Neural crest cell (in vitro differentiated cells): Measurements from ENCODE around the gene ZFYVE28. TPM values are rescaled to one million over a fixed set of nuclear protein-coding genes. Genes with fewer than 3 reads are reported as not detected.
A peak's percentile ranks its signal among the peaks of the same experiment; 100 is the strongest.

Experiments
- DNase-seq: peaks from one replicate; pipeline ENCODE4 v3.0.0; 2021; ENCODE audit warnings: low read depth, mixed read lengths, low spot score
- H3K27ac Mint-ChIP-seq: one replicate; pipeline ENCODE4 v1.8.0; 2021; ENCODE audit warnings: mild to moderate bottlenecking, mixed read lengths; ENCODE audit not compliant: unreplicated experiment
- H3K27me3 Mint-ChIP-seq: 2 replicates; pipeline ENCODE4 v1.8.0; 2021; ENCODE audit warnings: low read depth, mild to moderate bottlenecking, mixed read lengths
- H3K36me3 Mint-ChIP-seq: 2 replicates; pipeline ENCODE4 v1.8.0; 2021; ENCODE audit warnings: low read depth, mild to moderate bottlenecking, mixed read lengths
- H3K4me1 Mint-ChIP-seq: 2 replicates; pipeline ENCODE4 v1.8.0; 2021; ENCODE audit warnings: mixed read lengths
- H3K4me3 Mint-ChIP-seq: one replicate; pipeline ENCODE4 v1.8.0; 2021; ENCODE audit warnings: mild to moderate bottlenecking, mixed read lengths
- H3K9me3 Mint-ChIP-seq: 2 replicates; pipeline ENCODE4 v1.8.0; 2021; ENCODE audit warnings: mixed read lengths
- total RNA-seq: library from RNA; stranded (reverse); gene quantifications from 2 replicates; pipeline ENCODE4 v1.2.1, GENCODE V29; 2021
- TF ChIP-seq, protein P1 (sequence below): fragments of 200-600 bp; sonication (generic); conservative IDR thresholded peaks from 2 replicates; pipeline ENCODE4 v1.5.0; 2021; ENCODE audit warnings: antibody characterized with exemption, mild to moderate bottlenecking

The ZFYVE28 gene
- total RNA-seq, 1 donor from 2014 or later, result 1.4 TPM

DNA sequence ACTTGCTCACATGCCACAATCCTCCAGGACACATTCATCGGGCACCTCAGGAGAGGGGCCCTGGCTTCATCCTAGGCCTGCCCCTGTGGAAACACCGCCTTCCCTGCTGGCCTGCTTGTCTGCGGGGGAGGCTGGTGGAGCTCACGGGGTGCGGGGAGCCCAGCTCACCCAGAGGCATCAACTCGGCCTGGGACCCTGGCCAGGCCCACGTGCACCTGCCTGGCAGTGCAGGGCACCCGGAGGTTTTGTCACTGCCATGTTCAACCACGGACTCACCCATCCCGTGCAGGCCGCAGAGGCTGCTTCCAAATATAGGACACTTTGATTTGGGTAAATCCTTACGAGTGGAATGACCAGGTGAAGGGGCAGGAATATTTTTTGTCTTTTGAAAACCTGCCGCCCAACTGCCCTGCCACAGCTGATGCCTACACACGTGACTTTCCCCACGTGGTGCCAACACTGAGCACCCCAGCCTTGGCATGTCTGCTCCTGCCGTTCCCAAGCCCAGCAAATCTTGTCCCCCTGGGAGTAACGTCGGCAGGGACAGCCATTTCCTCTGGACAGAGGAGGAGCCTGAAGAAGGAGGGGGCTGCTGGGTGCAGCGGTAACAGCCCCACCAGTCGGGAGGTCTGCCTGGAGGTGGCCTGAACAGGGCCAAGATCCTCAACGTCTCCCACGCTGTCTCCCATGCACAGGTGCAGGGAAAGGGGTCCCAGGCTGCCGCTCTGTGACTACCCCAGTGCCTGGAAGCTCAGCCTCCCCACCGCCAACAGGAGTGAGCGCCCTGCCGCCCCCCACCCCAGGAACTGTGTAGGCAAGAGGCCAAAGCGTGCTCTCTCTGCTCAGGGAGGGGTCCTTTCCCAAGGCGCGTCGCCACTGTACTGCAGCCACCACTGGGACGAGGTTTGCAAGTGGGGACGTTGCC lies 165.0 kb downstream of the ZFYVE28 start:
- no peaks in the 10 kb centered on the region for H3K36me3 Mint-ChIP-seq
- TF ChIP-seq, protein P1, sequence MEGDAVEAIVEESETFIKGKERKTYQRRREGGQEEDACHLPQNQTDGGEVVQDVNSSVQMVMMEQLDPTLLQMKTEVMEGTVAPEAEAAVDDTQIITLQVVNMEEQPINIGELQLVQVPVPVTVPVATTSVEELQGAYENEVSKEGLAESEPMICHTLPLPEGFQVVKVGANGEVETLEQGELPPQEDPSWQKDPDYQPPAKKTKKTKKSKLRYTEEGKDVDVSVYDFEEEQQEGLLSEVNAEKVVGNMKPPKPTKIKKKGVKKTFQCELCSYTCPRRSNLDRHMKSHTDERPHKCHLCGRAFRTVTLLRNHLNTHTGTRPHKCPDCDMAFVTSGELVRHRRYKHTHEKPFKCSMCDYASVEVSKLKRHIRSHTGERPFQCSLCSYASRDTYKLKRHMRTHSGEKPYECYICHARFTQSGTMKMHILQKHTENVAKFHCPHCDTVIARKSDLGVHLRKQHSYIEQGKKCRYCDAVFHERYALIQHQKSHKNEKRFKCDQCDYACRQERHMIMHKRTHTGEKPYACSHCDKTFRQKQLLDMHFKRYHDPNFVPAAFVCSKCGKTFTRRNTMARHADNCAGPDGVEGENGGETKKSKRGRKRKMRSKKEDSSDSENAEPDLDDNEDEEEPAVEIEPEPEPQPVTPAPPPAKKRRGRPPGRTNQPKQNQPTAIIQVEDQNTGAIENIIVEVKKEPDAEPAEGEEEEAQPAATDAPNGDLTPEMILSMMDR, result no peak
- H3K9me3 Mint-ChIP-seq, result no peaks in the 10 kb centered on the region
- no peaks in the 10 kb centered on the region for H3K4me1 Mint-ChIP-seq
- H3K27ac Mint-ChIP-seq, result peak overlapping the region; percentile 6
- no peak for DNase-seq
- H3K4me3 Mint-ChIP-seq, result peak overlapping the region; percentile 34
- no peaks in the 10 kb centered on the region for H3K27me3 Mint-ChIP-seq

DNA sequence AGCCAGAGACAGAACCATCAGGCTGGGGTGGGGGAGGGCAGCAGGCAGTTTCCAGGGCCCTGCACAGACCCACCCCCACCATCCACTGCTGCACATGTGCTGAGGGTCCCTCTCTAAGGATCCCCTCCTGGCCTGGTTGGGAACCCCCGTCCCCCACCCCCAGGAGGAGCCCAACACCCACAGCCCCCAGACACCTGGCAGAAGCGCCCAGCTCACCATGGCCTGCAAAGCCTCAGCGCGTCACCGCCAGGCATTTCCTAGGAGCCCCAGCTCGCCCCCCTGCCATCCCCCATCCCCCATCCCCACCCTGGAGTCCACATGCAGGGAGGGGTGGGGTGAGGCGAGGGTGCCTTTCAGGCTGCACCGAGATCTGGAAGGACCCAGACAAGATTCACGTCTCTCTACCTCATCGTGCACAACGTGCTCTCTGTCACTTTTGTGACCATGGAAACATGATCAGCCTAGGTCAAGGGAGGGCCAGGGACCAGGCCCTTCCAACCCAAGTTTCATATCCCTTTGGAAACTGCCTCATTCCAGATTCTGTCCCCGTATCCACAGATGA lies 165.8 kb downstream of the ZFYVE28 start:
- TF ChIP-seq, protein P1, result no peak
- DNase-seq, result no peak

DNA sequence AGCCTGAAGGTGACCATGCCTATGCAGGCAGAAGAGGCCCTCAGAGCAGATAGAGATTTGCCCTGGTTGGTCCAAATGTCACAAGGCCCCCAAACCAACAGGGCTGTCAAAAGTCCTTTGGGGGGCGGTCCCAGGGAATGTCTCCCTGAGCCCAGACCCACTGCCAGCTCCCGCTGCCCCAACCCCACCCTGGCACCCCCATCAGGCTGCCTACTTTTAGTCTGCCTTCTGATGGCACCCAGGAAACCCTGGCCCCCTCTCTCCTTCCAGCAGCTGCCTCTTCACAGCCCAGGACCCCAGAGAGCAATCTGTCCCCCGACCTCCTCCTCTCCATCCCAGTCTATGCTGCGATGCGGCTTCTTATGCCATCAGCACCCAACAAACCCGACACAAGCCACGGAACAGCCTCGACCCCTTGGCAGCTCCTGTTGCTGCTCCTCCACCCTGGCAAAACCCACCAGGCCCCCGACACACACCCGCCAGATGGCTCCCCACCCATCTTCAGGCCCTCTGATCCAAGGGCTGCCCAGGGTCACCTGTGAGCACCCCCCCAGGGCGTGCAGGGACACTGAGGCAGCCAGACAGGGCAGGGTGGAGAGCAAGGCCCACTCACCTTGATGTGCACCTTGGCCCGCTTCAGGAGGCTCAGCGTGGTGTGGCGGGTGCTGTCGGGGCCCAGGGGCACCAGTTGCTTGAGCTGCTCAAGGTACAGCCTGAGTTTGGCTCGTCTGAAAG lies 166.5 kb downstream of the ZFYVE28 start:
- no peaks in the 10 kb centered on the region for H3K36me3 Mint-ChIP-seq
- no peak overlapping the region for H3K4me3 Mint-ChIP-seq
- no peak overlapping the region for H3K27ac Mint-ChIP-seq
- no peak for DNase-seq
- no peaks in the 10 kb centered on the region for H3K9me3 Mint-ChIP-seq
- H3K4me1 Mint-ChIP-seq, result no peaks in the 10 kb centered on the region
- H3K27me3 Mint-ChIP-seq, result no peaks in the 10 kb centered on the region
- TF ChIP-seq, protein P1, result no peak

More for the DNA sequence above, 165.8 kb downstream of the ZFYVE28 start:
- Mint-ChIP-seq H3K36me3 (no peaks in the 10 kb centered on the region), H3K27ac (peak overlapping the region; percentile 6), H3K27me3 (no peaks in the 10 kb centered on the region), H3K4me1 (no peaks in the 10 kb centered on the region), H3K4me3 (peak overlapping the region; percentile 34), H3K9me3 (no peaks in the 10 kb centered on the region)

DNA sequence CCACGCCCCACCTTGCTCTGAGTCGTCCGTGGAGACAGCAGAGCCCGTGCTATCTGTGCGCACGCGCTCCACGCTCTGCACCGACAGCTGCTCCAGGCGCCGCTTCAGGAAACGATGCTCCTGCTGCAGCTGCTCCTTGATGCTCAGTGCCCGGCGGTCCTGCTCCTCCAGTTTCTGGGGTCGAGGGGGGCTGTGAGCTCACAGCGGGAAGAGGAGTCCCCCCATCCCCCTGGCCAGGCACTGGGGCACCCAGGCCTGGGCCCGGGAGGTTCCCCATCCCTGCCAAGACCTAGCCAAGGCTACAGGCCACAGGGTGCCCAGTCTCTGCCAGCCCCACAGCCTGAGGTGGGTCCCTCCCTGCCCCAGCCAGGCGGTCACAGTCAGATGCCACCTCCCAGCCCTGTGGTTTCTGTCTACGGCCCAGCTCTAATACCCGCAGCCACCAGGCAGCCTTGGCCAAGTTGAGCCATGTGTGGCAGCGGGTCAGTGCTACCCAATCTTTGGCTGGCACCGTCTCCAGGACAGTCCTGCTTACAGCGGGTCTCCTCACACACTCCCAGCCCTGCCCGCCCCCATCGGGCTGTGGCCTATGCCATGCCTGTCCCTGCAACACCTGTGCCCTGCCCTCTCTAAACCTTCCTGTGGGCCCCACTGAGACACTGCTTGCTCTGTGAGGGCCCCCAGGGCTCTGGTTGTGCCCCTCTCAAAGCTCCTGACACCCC lies 167.2 kb downstream of the ZFYVE28 start:
- H3K27ac Mint-ChIP-seq, result no peak overlapping the region
- DNase-seq, result peak; percentile 0
- TF ChIP-seq, protein P1, result no peak
- no peak overlapping the region for H3K4me3 Mint-ChIP-seq
- H3K9me3 Mint-ChIP-seq, result no peaks in the 10 kb centered on the region
- H3K27me3 Mint-ChIP-seq, result no peaks in the 10 kb centered on the region
- no peaks in the 10 kb centered on the region for H3K4me1 Mint-ChIP-seq
- H3K36me3 Mint-ChIP-seq, result no peaks in the 10 kb centered on the region
